Spinal cord (tissue), 10 donors: ENCODE measurements around the gene RNF4. TPM values are rescaled to one million over a fixed set of nuclear protein-coding genes. Genes with fewer than 3 reads are reported as not detected.
"Not testable (repeated sequence)": the region's sequence is repeated elsewhere in the genome, so short reads cannot be mapped to it uniquely, and the experiment has no call there.

ENCODE experiments used
- DNase-seq, 6 donors: peaks; one replicate each; pipeline versions ENCODE4 v3.0.0 to v3.0.0-alpha.2; 2013 to 2015; ENCODE audit warnings: low spot score in 6 of 6, low read depth in 4 of 6
- H3K27ac ChIP-seq: one replicate; pipeline ENCODE4 v1.5.1; 2013; ENCODE audit warnings: low read depth, low read length, control low read depth
- H3K27me3 ChIP-seq: one replicate; pipeline ENCODE4 v1.6.1; 2013; ENCODE audit warnings: low read length; ENCODE audit not compliant: control insufficient read depth, insufficient read depth
- H3K36me3 ChIP-seq: one replicate; pipeline ENCODE4 v1.6.1; 2013; ENCODE audit warnings: low read length; ENCODE audit not compliant: control insufficient read depth, insufficient read depth
- H3K4me1 ChIP-seq: one replicate; pipeline ENCODE4 v1.6.1; 2013; ENCODE audit warnings: low read length; ENCODE audit not compliant: control insufficient read depth, insufficient read depth
- H3K4me3 ChIP-seq: one replicate; pipeline ENCODE4 v1.5.1; 2013; ENCODE audit warnings: low read depth, low read length, control low read depth
- H3K9me3 ChIP-seq: one replicate; pipeline ENCODE4 v1.6.1; 2013; ENCODE audit warnings: low read length; ENCODE audit not compliant: control insufficient read depth, insufficient read depth
- WGBS: methylation state at CpG from one replicate; pipeline ENCODE4 v1.1.5; 2013; ENCODE audit warnings: missing lambda C conversion rate; ENCODE audit not compliant: insufficient coverage; 5-methylcytosine and 5-hydroxymethylcytosine counted together
- polyA plus RNA-seq, 2 donors: library from polyadenylated mRNA; unstranded; fragments of 120-200 nt; gene quantifications; one replicate each; pipeline ENCODE4 v1.2.1, GENCODE V29; 2013; ENCODE audit not compliant: insufficient read length in 2 of 2
- total RNA-seq, 2 donors: library from RNA; depleted of rRNA in 1 of 2; stranded (reverse); fragments of 120-200 nt in 1 of 2; fragments of >200 nt in 1 of 2; gene quantifications; one replicate each; pipeline versions ENCODE4 v1.2.3 to v1.2.4, GENCODE V29; 2013 to 2014
- donor health status: healthy.

RNF4 gene
- total and polyA plus RNA-seq, 4 donors = 41.0 to 67.0 (median 53.8) TPM

GRCh38 chr4:2545321-2546013, 76.6 kb downstream of the RNF4 start:
- no peak for DNase-seq
- no peaks in the 10 kb centered on the region for H3K4me1 ChIP-seq
- 93% methylated on average over 5 of the region's 7 CpGs for WGBS

GRCh38 chr4:2546286-2546823, 77.4 kb downstream of the RNF4 start:
- H3K9me3 ChIP-seq = no peaks in the 10 kb centered on the region
- H3K36me3 ChIP-seq = no peaks in the 10 kb centered on the region
- H3K27me3 ChIP-seq = no peaks in the 10 kb centered on the region
- H3K27ac ChIP-seq = no peak overlapping the region
- no peak overlapping the region for H3K4me3 ChIP-seq
- DNase-seq = no peak
- no peaks in the 10 kb centered on the region for H3K4me1 ChIP-seq

More at GRCh38 chr4:2545321-2546013, 76.6 kb downstream of the RNF4 start:
- Histone ChIP-seq H3K36me3 (no peaks in the 10 kb centered on the region), H3K4me3 (no peak overlapping the region), H3K27ac (no peak overlapping the region), H3K27me3 (no peaks in the 10 kb centered on the region), H3K9me3 (no peaks in the 10 kb centered on the region)

GRCh38 chr4:2546961-2547691, 78.2 kb downstream of the RNF4 start:
- H3K4me1 ChIP-seq, H3K27ac ChIP-seq, DNase-seq, H3K27me3 ChIP-seq, H3K9me3 ChIP-seq, H3K4me3 ChIP-seq, H3K36me3 ChIP-seq: not testable (repeated sequence)
- WGBS = 100% methylated on average over 3 of the region's 16 CpGs

GRCh38 chr4:2551118-2551517, 82.2 kb downstream of the RNF4 start:
- H3K27ac ChIP-seq = no peak overlapping the region
- DNase-seq = no peak
- no peaks in the 10 kb centered on the region for H3K36me3 ChIP-seq
- H3K4me1 ChIP-seq = no peaks in the 10 kb centered on the region
- no peaks in the 10 kb centered on the region for H3K27me3 ChIP-seq
- no peak overlapping the region for H3K4me3 ChIP-seq
- no peaks in the 10 kb centered on the region for H3K9me3 ChIP-seq

GRCh38 chr4:2552806-2553205, 83.9 kb downstream of the RNF4 start:
- H3K9me3 ChIP-seq = no peaks in the 10 kb centered on the region
- no peaks in the 10 kb centered on the region for H3K36me3 ChIP-seq
- H3K4me3 ChIP-seq = no peak overlapping the region
- no peak overlapping the region for H3K27ac ChIP-seq
- H3K4me1 ChIP-seq = no peaks in the 10 kb centered on the region
- DNase-seq = no peak
- WGBS = 100% methylated on average over 3 of the region's 11 CpGs
- no peaks in the 10 kb centered on the region for H3K27me3 ChIP-seq

GRCh38 chr4:2558301-2558700, 89.4 kb downstream of the RNF4 start:
- Histone ChIP-seq H3K36me3 (peaks cover 6% of the 10 kb centered on the region), H3K27ac (no peak overlapping the region), H3K4me1 (peaks cover 7% of the 10 kb centered on the region), H3K9me3 (no peaks in the 10 kb centered on the region), H3K4me3 (no peak overlapping the region), H3K27me3 (no peaks in the 10 kb centered on the region)
- DNase-seq = no peak
- WGBS = 100% methylated on average over 2 of the region's 6 CpGs

GRCh38 chr4:2560167-2560566, 91.3 kb downstream of the RNF4 start:
- Histone ChIP-seq H3K36me3 (peaks cover 6% of the 10 kb centered on the region), H3K27me3 (no peaks in the 10 kb centered on the region), H3K27ac (no peak overlapping the region), H3K9me3 (no peaks in the 10 kb centered on the region), H3K4me1 (peaks cover 7% of the 10 kb centered on the region), H3K4me3 (no peak overlapping the region)
- 88% methylated on average over 11 of the region's 12 CpGs for WGBS
- DNase-seq = no peak

Other genes starting within 250 kb of the RNF4 start
- 10 to 100 TPM; 13.2 to 22.6 TPM for gene HAUS3, start 227.0 kb upstream of the RNF4 start, total RNA-seq
- gene HAUS3, start 227.0 kb upstream of the RNF4 start, polyA plus RNA-seq = 10 to 100 TPM; 16.8 to 17.0 TPM
- 1 to 10 TPM; 4.6 to 8.9 TPM for gene POLN, start 227.0 kb upstream of the RNF4 start, total RNA-seq
- gene POLN, start 227.0 kb upstream of the RNF4 start, polyA plus RNA-seq = 1 to 10 TPM; 4.8 to 8.9 TPM
- 10 to 100 TPM; 22.4 to 56.7 TPM for gene MXD4, start 207.0 kb upstream of the RNF4 start, total RNA-seq
- 100 to 1,000 TPM in 1 of 2 donors, 10 to 100 TPM in 1; 92.6 to 101 TPM for gene MXD4, start 207.0 kb upstream of the RNF4 start, polyA plus RNA-seq
- gene ZFYVE28, start 50.5 kb upstream of the RNF4 start, total RNA-seq = 10 to 100 TPM in 1 of 2 donors, 1 to 10 TPM in 1; 9.6 to 10.0 TPM
- gene ZFYVE28, start 50.5 kb upstream of the RNF4 start, polyA plus RNA-seq = 10 to 100 TPM in 1 of 2 donors, 1 to 10 TPM in 1; 7.9 to 13.9 TPM
- gene CFAP99, start 50.2 kb upstream of the RNF4 start, total RNA-seq = 1 to 10 TPM in 1 of 2 donors, under 1 TPM in 1; 0.20 to 6.4 TPM
- gene CFAP99, start 50.2 kb upstream of the RNF4 start, polyA plus RNA-seq = 1 to 10 TPM; 5.9 TPM
- 10 to 100 TPM; 16.2 to 23.3 TPM for gene FAM193A, start 67.5 kb downstream of the RNF4 start, total RNA-seq
- gene FAM193A, start 67.5 kb downstream of the RNF4 start, polyA plus RNA-seq = 10 to 100 TPM; 34.5 to 35.1 TPM